NCI-H2029 treated with DMSO at 0.1 percent for 48 hours (cell line): ENCODE results near the gene CEP290.
"Not testable (repeated sequence)": the region's sequence is repeated elsewhere in the genome, so short reads cannot be mapped to it uniquely, and the experiment has no call there.

ENCODE experiments used
- DNase-seq: peaks from one replicate; lab custom pipeline; 2025; lab: John Stamatoyannopoulos, UW

CEP290 gene

DNA sequence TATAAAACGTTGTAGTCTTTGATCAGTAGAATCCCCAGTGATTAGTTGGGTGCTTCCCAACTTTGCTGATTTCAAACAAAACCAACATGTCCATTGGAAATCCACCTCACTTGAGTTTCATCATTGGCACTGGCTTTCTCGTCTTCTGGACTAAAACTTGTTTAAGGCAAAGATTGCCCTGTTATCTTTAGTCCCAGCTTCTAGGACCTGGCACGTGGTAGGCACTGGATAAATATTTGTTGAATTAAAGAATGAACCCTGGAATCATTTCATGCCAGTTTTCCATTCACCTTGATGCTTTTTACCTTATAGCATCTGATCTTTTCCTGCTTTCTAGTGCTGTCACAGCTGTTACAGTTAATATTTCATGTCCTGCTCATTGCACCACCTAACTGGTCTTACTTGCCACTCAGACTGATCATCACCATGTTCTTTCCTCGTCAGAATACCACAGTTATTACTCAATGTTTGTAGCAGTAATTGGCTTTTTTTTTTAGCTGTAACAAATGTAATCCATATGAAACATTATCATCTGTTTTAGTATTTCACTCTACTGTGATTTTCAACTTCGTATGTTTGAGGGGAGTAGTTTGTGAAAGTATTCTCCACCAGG, 105.4 kb downstream of the CEP290 start:
- no peak for DNase-seq

GRCh38 chr12:88035907-88036289, 106.0 kb downstream of the CEP290 start:
- no peak for DNase-seq

DNA sequence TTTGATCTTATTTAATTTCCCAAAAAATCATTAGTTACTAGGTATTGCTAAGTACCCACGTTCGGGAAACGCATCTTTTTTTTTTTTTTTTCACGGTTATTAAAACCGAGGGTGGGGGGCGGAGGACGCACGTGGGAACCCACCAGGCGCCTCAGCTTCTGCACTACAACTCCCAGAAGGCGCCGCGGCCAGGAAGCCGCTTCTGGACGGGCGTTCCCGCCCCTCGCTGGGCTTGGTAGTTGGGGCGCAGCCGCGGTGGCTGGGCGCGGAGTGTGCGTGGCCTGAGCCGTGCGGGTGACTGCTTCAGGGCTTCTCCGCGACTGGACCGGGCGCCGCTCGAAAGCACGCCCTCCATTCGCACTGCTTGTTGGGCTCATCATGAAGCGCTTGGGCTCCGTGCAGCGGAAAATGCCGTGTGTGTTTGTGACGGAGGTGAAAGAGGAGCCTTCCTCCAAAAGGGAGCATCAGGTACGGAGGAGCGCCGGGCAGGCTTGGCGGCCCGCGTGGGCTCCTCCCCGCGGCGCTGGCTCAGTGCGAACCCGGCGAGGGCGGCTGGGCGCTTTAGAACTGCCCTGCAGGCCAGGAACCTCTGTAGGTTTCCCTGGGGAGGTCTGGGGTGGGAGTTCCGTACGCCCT, 106.5 kb downstream of the CEP290 start:
- DNase-seq, result peak; percentile 56

GRCh38 chr12:88031161-88031560, 110.7 kb downstream of the CEP290 start:
- DNase-seq, result not testable (repeated sequence)

DNA sequence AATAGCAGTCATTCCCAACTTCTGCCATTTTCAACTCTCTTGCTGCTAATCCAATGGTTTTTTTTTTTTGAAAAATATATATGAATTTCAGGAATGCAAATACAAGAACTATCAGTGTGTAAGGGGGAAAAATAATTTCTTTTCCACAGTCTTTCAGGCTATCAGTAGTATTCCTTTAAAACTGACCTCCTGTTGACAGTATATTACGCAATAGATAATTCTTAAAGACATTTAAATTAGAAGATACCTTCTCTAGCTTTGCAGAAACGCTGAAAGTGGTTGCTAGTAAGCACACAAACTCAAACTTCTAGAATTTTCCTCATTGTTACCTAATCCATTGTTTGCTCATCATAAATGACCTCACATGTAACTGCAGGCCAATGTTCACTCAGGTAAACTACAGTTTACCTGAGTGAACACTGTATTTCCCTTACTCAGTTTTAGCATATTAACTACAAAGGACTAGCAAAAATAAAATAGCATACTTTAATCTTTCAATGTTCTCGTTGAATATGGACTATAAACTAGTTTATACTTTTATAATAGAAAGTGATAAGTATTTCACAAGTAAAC, 112.7 kb downstream of the CEP290 start, which contains the start of gene C12orf50:
Gene C12orf50, minus strand, starts transcription at position 309 of the 573 bp plus-strand sequence. CDS start 2,439 bp downstream, outside the sequence.
- DNase-seq, result no peak

GRCh38 chr12:88026196-88026595, 115.7 kb downstream of the CEP290 start:
- DNase-seq, result no peak

GRCh38 chr12:88017964-88018363, 123.9 kb downstream of the CEP290 start:
- DNase-seq, result no peak

DNA sequence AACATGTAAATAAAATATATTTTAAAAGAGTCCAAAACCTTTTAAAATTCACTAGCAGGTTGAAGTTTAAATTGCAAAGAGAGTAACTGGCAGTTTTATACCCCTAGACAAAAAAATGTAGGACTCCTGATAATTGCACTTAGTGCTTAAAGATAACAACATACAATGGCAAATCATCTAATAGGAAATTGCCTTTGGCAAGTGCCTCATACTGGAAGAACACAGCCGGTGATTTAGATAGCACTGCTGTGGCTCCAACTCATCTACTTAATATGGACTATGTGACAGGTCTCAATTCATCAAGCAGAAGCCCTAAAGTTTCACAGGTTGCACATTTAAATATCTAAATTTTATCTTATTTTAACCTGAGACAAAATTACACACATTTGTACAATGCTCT, 126.1 kb downstream of the CEP290 start:
- DNase-seq, result no peak

- DNase-seq, result no peak
Measured at GRCh38 chr12:88011755-88012154, 130.1 kb downstream of the CEP290 start.

DNA sequence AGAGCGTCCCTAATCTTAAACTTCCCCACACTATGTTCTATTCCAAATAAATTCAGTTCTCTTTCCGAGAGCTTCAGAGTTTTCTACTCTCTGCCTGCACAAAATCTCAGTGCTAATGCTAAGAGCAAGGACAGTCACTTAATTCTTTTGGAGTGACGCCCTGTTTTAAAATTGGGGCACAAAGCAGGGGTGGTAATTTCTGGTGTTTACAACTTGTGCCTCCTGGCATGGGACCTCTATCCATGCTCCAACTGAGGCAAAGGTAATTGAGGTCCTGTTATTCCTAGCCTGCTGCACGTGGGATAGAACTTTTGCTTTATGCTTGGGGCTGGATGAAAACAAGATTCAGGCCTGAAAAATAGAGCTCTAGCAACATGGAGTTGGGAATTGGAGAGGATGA, 135.5 kb downstream of the CEP290 start:
- DNase-seq, result no peak

GRCh38 chr12:88001327-88001726, 140.6 kb downstream of the CEP290 start:
- DNase-seq, result no peak
